ENCODE measurements around the gene IFT88.
A peak's percentile ranks its signal among the peaks of the same experiment; 100 is the strongest.

The IFT88 gene

GRCh38 chr13:20711301-20712044 is 144.5 kb downstream of the IFT88 start:
- DNase-seq, result peak; percentile 88
- Histone ChIP-seq H3K79me1 (ENCODE audit: low read length) (no peaks in the 10 kb centered on the region), H2BK120ac (ENCODE audit: low read depth, low read length) (no peak overlapping the region), H2BK5ac (ENCODE audit: low read length) (no peak overlapping the region), H3K9ac (ENCODE audit: low read length) (no peak overlapping the region), H2AK5ac (ENCODE audit: low read length) (no peak overlapping the region), H3K4me1 (ENCODE audit: control insufficient read depth, low read depth, low read length) (no peaks in the 10 kb centered on the region), H3K79me2 (ENCODE audit: control insufficient read depth, insufficient read depth, low read length) (no peaks in the 10 kb centered on the region), H3K23ac (ENCODE audit: low read length) (no peak overlapping the region), H4K8ac (ENCODE audit: low read depth, low read length) (no peak overlapping the region), H3K36me3 (ENCODE audit: control insufficient read depth, insufficient read depth, low read length) (no peaks in the 10 kb centered on the region), H4K5ac (ENCODE audit: low read length) (no peak overlapping the region), H3K4ac (ENCODE audit: low read depth, low read length) (no peak overlapping the region), H2BK15ac (replicated peaks; ENCODE audit: low read depth) (no peak overlapping the region), H3K27me3 (ENCODE audit: insufficient read depth, low read length, poor library complexity) (no peaks in the 10 kb centered on the region), H3K27ac (ENCODE audit: low read depth, low read length) (no peak overlapping the region), H3K4me2 (ENCODE audit: low read length) (no peak overlapping the region), H3K4me3 (ENCODE audit: low read length) (no peak overlapping the region), H3K56ac (ENCODE audit: low read length) (no peak overlapping the region), H3K18ac (ENCODE audit: low read length) (no peak overlapping the region)
- no CpG with 5 or more reads among the region's 13 CpGs for WGBS (ENCODE audit: extremely low coverage, insufficient coverage, low lambda C conversion rate)

GRCh38 chr13:20713014-20713376 is 146.0 kb downstream of the IFT88 start:
- Histone ChIP-seq H3K4me3 (ENCODE audit: low read length) (no peak overlapping the region), H3K56ac (ENCODE audit: low read length) (peak overlapping the region; percentile 77), H4K8ac (ENCODE audit: low read depth, low read length) (no peak overlapping the region), H3K4ac (ENCODE audit: low read depth, low read length) (no peak overlapping the region), H2BK15ac (replicated peaks; ENCODE audit: low read depth) (no peak overlapping the region), H3K79me1 (ENCODE audit: low read length) (no peaks in the 10 kb centered on the region), H3K36me3 (ENCODE audit: control insufficient read depth, insufficient read depth, low read length) (no peaks in the 10 kb centered on the region), H3K27me3 (ENCODE audit: insufficient read depth, low read length, poor library complexity) (no peaks in the 10 kb centered on the region), H3K23ac (ENCODE audit: low read length) (no peak overlapping the region), H3K9ac (ENCODE audit: low read length) (no peak overlapping the region), H4K5ac (ENCODE audit: low read length) (no peak overlapping the region), H2BK120ac (ENCODE audit: low read depth, low read length) (no peak overlapping the region), H3K4me2 (ENCODE audit: low read length) (peak overlapping the region; percentile 49), H3K4me1 (ENCODE audit: control insufficient read depth, low read depth, low read length) (no peaks in the 10 kb centered on the region), H3K18ac (ENCODE audit: low read length) (no peak overlapping the region), H3K27ac (ENCODE audit: low read depth, low read length) (no peak overlapping the region), H2BK5ac (ENCODE audit: low read length) (no peak overlapping the region), H2AK5ac (ENCODE audit: low read length) (no peak overlapping the region), H3K79me2 (ENCODE audit: control insufficient read depth, insufficient read depth, low read length) (no peaks in the 10 kb centered on the region)
- WGBS (ENCODE audit: extremely low coverage, insufficient coverage, low lambda C conversion rate), result no CpG with 5 or more reads among the region's 11 CpGs
- DNase-seq, result no peak

DNA sequence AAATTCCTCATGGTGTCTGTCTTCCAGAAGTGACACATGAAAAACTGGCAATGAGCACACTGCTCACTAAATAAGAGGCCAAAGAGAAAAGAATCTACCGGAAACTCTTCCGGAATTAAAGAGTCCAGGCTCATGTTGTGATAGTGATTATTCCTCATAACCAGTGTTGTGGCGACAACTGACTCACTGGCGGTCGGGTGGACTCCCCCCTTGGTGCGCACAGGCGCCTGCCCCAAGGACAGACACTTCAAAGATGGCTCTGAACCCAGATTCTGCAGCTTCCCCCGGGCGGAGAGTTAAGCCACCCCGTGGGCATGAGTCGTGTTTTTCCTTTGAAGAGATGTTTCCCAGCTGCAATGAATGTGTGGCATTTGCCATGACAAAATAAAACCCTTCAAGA is 146.8 kb downstream of the IFT88 start:
- H4K5ac ChIP-seq (ENCODE audit: low read length), result no peak overlapping the region
- H3K56ac ChIP-seq (ENCODE audit: low read length), result no peak overlapping the region
- H3K4ac ChIP-seq (ENCODE audit: low read depth, low read length), result no peak overlapping the region
- no peak overlapping the region for H2BK5ac ChIP-seq (ENCODE audit: low read length)
- no peaks in the 10 kb centered on the region for H3K79me2 ChIP-seq (ENCODE audit: control insufficient read depth, insufficient read depth, low read length)
- H3K4me2 ChIP-seq (ENCODE audit: low read length), result no peak overlapping the region
- H3K9ac ChIP-seq (ENCODE audit: low read length), result no peak overlapping the region
- WGBS (ENCODE audit: extremely low coverage, insufficient coverage, low lambda C conversion rate), result no CpG with 5 or more reads among the region's 11 CpGs
- no peak overlapping the region for H3K27ac ChIP-seq (ENCODE audit: low read depth, low read length)
- H2AK5ac ChIP-seq (ENCODE audit: low read length), result no peak overlapping the region
- no peaks in the 10 kb centered on the region for H3K27me3 ChIP-seq (ENCODE audit: insufficient read depth, low read length, poor library complexity)
- no peaks in the 10 kb centered on the region for H3K79me1 ChIP-seq (ENCODE audit: low read length)
- no peak for DNase-seq
- no peak overlapping the region for H4K8ac ChIP-seq (ENCODE audit: low read depth, low read length)
- no peaks in the 10 kb centered on the region for H3K36me3 ChIP-seq (ENCODE audit: control insufficient read depth, insufficient read depth, low read length)
- H3K23ac ChIP-seq (ENCODE audit: low read length), result no peak overlapping the region
- H2BK120ac ChIP-seq (ENCODE audit: low read depth, low read length), result no peak overlapping the region
- H3K4me3 ChIP-seq (ENCODE audit: low read length), result no peak overlapping the region
- no peak overlapping the region for H2BK15ac ChIP-seq (replicated peaks; ENCODE audit: low read depth)
- no peaks in the 10 kb centered on the region for H3K4me1 ChIP-seq (ENCODE audit: control insufficient read depth, low read depth, low read length)
- H3K18ac ChIP-seq (ENCODE audit: low read length), result no peak overlapping the region

- no peak for DNase-seq
- Histone ChIP-seq H2BK5ac (ENCODE audit: low read length) (no peak overlapping the region), H3K4me3 (ENCODE audit: low read length) (no peak overlapping the region), H3K27ac (ENCODE audit: low read depth, low read length) (no peak overlapping the region), H3K4me2 (ENCODE audit: low read length) (no peak overlapping the region), H3K9ac (ENCODE audit: low read length) (no peak overlapping the region), H3K56ac (ENCODE audit: low read length) (no peak overlapping the region), H3K79me1 (ENCODE audit: low read length) (no peaks in the 10 kb centered on the region), H2BK15ac (replicated peaks; ENCODE audit: low read depth) (no peak overlapping the region), H3K27me3 (ENCODE audit: insufficient read depth, low read length, poor library complexity) (no peaks in the 10 kb centered on the region), H3K4ac (ENCODE audit: low read depth, low read length) (no peak overlapping the region), H2BK120ac (ENCODE audit: low read depth, low read length) (no peak overlapping the region), H3K4me1 (ENCODE audit: control insufficient read depth, low read depth, low read length) (no peaks in the 10 kb centered on the region), H3K23ac (ENCODE audit: low read length) (no peak overlapping the region), H3K79me2 (ENCODE audit: control insufficient read depth, insufficient read depth, low read length) (no peaks in the 10 kb centered on the region), H2AK5ac (ENCODE audit: low read length) (no peak overlapping the region), H3K18ac (ENCODE audit: low read length) (no peak overlapping the region), H4K5ac (ENCODE audit: low read length) (no peak overlapping the region), H4K8ac (ENCODE audit: low read depth, low read length) (no peak overlapping the region), H3K36me3 (ENCODE audit: control insufficient read depth, insufficient read depth, low read length) (no peaks in the 10 kb centered on the region)
- WGBS (ENCODE audit: extremely low coverage, insufficient coverage, low lambda C conversion rate), result no CpG with 5 or more reads among the region's 8 CpGs
Observed at GRCh38 chr13:20714161-20714560, 147.2 kb downstream of the IFT88 start.

DNA sequence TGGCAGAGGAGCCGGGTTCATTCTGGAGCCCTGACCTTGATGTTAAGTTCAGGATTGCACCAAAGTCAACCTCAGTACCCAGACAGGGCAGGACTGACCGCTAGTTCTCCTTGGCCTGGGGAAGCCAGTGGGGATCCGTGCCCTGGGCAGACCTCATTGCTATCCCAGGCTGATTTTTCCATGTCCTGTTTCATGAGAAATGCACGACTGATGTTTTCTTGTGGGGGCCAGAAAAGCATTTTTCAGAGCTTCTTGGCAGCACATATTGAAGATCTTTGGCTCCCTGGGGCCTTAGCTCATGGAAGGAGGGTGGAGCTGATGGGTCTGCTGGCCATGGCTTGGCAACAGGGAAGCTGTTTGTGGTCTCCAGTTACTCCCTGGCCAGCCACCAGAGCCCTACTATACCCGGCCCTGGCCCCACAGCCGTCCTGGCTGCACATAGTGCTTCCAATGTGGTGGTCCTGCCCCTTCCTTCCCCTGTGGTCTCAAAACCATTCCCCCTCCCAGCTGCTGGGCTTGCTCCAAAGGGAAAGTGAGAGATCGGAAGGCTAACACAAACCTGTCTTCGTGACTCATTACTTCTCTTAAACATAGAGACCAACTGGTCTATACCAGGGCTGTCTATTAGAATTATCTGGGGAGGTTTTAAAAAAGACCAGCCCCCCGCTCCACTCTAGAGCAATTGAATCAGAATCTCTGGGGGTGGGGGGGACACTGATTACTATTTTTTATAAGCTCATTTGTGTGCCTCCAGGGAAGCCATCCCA is 147.8 kb downstream of the IFT88 start:
- H3K23ac ChIP-seq (ENCODE audit: low read length), result no peak overlapping the region
- no peak overlapping the region for H3K27ac ChIP-seq (ENCODE audit: low read depth, low read length)
- no peak overlapping the region for H2BK5ac ChIP-seq (ENCODE audit: low read length)
- no peak for DNase-seq
- no peak overlapping the region for H3K4ac ChIP-seq (ENCODE audit: low read depth, low read length)
- H3K4me2 ChIP-seq (ENCODE audit: low read length), result no peak overlapping the region
- no peaks in the 10 kb centered on the region for H3K4me1 ChIP-seq (ENCODE audit: control insufficient read depth, low read depth, low read length)
- no peak overlapping the region for H3K56ac ChIP-seq (ENCODE audit: low read length)
- no peak overlapping the region for H3K18ac ChIP-seq (ENCODE audit: low read length)
- no peaks in the 10 kb centered on the region for H3K27me3 ChIP-seq (ENCODE audit: insufficient read depth, low read length, poor library complexity)
- H3K4me3 ChIP-seq (ENCODE audit: low read length), result no peak overlapping the region
- H2AK5ac ChIP-seq (ENCODE audit: low read length), result no peak overlapping the region
- H3K9ac ChIP-seq (ENCODE audit: low read length), result no peak overlapping the region
- no peak overlapping the region for H2BK15ac ChIP-seq (replicated peaks; ENCODE audit: low read depth)
- no CpG with 5 or more reads among the region's 9 CpGs for WGBS (ENCODE audit: extremely low coverage, insufficient coverage, low lambda C conversion rate)
- no peak overlapping the region for H4K5ac ChIP-seq (ENCODE audit: low read length)
- no peaks in the 10 kb centered on the region for H3K36me3 ChIP-seq (ENCODE audit: control insufficient read depth, insufficient read depth, low read length)
- no peak overlapping the region for H4K8ac ChIP-seq (ENCODE audit: low read depth, low read length)
- no peak overlapping the region for H2BK120ac ChIP-seq (ENCODE audit: low read depth, low read length)
- no peaks in the 10 kb centered on the region for H3K79me2 ChIP-seq (ENCODE audit: control insufficient read depth, insufficient read depth, low read length)
- no peaks in the 10 kb centered on the region for H3K79me1 ChIP-seq (ENCODE audit: low read length)
